HG02588 (cell line): ENCODE data around the gene CCDC102A.
A peak's percentile ranks its signal among the peaks of the same experiment; 100 is the strongest.
"Not testable (repeated sequence)": the region's sequence is repeated elsewhere in the genome, so short reads cannot be mapped to it uniquely, and the experiment has no call there.

Experiments used
- ATAC-seq: cut with Tn5 transposase; IDR thresholded peaks from one replicate; pipeline ENCODE4 v1.9.1; 2021; ENCODE audit warnings: mild to moderate bottlenecking, moderate library complexity; ENCODE audit not compliant: unreplicated experiment

The CCDC102A gene

DNA sequence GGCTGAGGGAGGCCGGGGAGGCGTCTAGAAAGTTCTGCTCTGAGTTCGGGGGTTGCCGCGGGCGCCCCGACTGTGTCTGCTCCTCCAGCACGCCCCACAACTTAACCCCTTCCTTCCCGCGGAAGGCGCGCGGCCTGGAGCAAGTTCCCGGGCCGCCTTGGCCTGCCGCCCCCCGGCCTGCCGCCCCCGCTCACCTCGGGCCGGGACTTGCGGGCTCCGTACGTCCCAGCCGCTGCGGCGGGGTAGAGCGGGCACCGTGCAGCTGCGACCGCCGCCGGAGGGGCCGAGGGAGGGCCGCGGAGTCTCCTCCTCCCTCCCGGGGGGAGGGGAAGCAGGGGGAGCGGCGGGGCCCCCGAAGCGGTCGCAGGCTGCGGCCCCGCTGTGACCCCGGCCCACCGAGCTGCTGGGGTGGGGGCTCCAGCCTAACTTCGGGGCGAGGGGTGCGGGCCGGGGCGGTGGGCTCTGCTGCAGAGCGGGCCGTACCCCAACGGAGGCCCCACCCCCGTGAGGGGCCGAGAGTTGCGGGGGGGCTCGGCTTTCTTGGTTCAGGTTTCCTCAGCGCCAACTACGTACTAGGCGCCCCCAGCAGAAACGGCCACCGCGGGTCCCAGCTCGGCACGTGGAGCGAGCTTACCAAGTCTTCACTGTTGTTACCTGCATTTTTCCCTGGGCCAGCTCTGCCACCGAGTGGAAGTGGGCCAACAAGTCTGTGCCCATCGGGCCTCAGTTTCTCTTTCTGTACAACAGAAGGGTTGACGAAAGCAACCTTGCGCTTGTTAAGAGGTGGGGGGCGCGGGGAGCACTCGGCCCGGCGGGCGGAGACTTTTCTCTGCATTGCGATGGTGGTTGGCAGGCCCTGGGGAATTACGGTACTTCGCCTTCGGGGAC, at the start of gene CCDC102A:
Gene CCDC102A (minus strand): TSS at position 266 of the 888 bp plus-strand sequence. CDS start 7,394 bp downstream, outside the sequence.
- ATAC-seq = peak; percentile 22

DNA sequence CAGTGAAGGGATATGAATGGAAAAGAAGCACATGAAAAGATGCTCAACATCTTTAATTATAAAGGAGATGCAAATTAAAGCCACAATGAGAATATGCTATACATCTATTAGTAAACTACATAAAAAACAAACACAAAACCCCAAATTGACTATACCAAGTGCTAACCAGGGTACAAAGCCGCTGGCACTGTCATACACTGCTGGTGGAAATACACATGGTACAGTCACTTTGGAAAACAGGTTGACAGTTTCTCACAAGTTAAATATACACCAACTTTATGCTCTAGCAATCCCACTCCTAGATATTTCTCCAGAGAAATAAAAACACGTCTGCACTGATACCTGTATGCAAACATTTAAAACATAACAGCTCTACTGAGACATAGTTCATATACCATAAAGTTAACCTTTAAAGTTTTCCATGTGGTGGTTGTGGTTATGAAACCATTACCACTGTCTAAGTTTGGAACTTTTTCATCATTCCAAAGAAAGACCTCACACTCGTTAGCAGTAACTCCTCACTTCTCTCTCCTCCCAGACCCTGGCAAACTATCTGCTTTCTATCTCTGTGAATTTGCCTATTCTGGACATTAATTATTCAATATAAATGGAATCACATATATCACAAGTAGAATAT, 48.8 kb upstream of the CCDC102A start:
- ATAC-seq = no peak

DNA sequence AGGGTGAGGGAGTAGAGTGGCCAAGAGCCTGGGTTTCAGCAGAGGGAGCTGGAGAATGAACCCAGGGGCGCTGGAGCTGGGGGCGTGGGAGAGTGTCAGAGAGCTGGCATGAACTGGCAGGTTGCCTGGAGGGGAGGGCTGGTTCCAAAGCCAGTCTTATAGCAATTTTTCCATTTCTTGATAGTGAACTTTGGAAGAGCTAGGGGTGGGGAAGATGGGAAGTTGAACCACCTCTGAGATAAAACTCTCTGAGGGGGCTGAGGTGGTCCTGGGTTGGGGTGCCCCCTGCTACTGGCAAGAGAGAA, 42.9 kb upstream of the CCDC102A start:
- no peak for ATAC-seq

DNA sequence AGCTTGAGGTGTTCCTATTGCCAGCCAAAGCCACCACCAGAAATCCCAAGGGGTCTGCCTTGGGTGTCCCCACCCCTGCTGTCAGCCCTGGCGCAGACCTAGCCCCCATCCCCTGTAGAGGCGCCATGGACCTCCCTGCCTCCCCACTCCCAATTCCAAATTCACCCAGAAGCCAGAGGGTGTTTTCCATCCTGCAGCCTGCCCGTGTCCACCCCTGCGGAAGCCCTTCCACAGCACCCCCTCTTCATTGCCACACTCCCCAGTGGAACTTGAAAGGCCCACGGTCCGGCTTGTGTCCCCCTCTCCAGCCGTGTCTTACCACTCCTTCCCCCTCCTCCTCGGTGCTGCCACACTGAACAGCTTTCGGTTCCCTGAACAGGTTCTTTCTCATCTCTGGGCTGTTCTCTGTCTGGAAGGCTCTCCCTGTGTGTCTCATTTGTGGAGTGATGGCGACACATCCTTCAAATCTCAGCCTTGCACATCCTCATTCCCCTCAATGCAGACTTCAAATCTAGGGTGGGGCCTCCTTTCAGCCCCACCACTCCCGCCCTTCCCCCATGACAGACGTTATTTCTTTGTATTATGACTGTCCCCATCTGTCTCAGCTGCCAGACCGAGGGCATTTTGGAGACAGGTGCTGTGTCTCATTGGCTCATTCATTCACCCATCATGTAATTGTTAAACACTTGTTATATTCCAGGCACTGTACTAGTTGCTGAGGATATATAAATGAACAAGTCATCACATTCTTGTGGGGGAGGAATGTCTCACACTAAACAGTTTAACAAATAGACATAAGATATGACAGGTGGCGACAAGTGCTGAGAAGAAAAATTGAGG, 42.4 kb upstream of the CCDC102A start:
- ATAC-seq = no peak

DNA sequence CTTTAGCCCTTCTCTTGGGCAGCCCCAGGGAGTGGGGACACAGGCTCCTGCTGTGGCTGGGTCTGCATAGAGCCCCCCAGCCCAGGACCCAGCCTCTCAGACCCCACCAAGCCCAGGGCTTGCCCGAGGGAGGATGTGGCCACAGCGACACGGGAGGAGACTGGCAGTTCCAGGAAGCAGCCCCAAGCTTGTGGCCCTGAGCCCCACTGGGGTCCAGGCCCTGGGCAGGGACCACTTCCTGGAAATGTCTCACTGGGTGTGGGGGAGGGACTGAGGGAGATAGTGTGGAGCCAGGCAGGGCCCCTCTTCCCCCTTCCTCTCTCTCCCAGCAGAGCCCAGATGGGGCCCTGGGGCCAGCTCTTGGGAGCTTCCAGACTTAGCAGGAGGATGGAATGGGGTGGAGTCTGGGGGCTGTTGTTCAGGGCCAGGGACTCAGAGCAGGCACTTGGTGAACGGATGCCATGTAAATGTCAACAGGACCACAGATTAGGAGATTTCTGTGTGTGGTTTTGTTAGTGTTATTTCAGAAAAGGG, 41.4 kb upstream of the CCDC102A start:
- ATAC-seq = no peak

DNA sequence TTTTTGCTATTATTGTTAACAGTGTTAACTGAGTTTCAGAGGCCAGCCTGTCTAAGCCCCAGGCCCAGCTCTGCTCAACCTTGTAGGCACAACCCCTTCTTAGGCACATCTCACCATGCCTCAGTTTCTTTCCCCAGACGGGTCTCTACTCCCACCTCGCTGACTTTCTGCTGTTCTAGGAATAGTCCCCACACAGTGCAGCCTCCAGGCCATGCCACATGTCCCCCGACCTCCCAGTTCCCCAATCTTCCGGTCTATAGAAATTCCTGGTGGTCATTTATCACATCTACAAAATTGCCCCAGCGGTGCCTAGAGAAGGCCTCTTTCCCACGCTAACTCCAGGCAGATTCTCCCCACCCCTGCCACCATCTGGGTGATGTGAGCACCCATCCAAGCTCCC, 40.8 kb upstream of the CCDC102A start:
- no peak for ATAC-seq

DNA sequence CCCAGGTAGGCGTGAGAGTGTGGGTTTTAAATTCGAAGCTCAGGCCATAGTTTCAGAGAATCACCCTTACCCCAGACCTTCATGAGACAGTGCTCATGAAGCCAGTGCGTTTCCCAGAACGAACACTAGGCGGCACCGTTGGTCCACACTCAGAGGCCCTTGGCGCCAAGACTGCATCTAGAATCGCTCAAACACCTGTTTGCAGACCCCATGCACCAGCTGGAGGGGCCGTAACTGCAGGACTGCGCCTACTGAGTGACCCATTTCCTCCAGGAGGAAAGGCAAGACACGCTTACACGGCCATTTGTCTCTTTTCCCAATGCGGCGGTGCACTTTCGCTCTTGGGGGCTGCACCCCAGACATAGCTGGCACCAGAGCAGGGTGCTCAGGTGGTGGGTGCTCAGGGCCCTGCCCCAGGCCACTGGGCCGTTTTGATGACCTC, 40.1 kb upstream of the CCDC102A start:
- ATAC-seq = peak; percentile 61

DNA sequence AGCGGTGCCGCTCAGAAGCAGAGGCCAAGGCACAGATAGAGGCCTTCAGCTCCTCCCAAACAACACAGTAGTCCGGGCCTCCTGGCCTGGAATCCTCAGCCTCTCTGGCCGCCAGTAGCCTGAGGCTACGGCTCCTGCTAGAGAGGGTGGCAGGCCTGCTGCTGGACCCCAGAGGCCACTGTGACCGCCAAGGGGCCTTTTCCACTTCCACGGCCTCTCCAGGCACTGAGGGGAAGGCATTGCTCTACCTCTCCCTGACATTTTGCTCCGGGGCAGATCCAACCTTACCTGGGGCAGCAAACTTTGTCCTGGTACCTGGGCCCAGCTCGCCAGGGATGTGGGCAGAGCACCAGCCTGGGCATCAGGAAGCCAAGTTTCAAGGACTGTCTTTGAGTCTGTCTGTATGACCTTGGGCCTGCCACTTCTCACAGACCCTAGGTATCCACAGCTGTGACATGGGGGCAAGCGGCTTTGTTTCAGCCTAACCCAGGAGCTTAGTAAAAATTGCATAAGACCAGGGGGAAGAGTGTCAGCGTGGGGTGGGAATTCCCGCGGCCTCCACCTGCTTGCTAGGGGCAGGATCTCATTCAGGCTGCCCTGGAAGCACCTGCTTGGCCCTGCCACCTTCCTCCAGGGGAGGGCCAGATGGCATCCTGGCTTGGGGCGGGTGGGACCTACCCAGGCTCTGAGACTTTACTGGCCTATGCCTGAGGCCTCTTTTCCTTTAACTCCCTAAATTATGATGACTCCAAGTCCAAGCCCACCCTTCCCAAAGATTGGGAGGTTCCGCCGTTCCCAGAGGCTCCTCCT, 39.3 kb upstream of the CCDC102A start:
- ATAC-seq = no peak

DNA sequence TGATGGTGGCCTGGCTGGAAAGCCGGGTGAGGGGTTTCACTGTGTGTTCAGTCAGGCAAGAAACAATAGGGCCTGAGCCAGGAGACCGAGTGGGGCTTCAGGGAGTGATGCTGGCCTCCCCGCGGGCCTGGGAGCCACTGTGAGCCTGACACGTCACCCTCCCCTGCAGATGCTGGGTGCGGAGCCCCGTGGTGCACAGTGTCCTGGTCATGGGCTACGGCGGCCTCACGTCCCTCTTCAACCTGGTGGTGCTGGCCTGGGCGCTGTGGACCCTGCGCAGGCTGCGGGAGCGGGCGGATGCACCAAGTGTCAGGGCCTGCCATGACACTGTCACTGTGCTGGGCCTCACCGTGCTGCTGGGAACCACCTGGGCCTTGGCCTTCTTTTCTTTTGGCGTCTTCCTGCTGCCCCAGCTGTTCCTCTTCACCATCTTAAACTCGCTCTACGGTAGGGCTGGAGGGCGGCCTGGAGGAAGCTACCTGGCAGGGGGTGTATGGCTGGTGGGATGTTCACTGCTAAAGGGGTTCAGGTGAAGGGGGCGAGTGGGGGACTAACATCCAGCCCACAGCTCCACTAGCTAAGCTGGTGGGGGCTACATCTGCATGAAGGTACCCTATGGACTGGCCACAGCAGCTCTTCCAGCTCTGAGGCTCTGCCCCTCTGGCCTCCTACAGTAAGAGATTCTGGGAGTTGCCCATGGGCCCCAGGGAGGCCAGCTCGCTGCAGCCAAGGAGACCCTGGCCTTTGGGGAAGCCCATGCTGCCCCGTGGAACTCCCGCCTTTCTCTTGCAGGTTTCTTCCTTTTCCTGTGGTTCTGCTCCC, 38.5 kb upstream of the CCDC102A start:
- ATAC-seq = no peak

DNA sequence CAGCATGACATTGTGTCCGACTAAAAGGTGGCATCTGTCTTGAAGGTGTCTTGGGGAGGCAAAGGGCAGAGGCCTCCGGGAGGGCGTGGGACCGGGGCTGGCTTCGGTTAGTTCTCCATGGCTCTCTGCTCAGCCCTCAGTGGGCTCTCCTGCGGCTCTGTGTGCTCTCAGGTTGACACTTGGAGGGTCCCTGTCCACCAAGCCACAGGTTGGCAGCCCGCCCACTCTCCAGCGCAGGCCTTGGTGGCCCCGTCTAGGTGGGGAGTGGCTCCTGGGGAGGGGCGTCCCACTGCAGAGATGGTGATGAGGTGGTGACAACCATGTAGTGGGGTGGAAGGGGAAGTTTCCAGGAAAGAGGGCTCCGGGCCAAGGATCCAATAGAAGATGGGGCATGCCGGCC, 37.7 kb upstream of the CCDC102A start:
- ATAC-seq = no peak

DNA sequence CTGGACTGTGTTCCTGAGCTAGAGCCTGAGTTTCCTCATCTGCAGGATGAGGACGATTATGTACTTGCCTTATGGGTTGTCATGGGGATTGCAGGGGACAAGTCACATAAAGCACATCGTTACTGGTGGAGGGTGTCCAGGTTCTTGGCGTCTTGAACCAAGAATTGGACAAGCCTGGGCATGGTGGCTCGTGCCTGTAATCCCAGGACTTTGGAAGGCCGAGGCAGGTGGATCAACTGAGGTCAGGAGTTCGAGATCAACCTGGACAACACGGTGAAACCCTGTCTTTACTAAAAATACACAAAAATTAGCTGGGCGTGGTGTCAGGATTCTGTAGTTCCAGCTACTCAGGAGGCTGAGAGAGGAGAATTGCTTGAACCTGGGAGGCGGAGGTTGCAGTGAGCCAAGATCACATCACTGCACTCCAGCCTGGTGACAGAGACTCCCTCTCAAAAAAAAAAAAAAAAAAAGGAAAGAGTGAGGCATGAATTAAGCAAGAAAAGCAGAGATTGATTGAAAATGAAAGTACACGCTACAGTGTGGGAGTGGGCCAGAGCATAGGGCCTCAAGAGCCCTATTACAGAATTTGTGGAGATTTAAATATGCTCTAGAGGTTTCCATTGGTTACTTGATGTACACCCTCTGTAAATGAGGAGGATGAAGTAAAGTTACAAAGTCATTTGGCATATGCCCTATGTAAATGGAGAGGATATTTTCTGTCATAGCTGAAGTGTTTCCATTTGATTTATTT, 36.8 kb upstream of the CCDC102A start:
- no peak for ATAC-seq

DNA sequence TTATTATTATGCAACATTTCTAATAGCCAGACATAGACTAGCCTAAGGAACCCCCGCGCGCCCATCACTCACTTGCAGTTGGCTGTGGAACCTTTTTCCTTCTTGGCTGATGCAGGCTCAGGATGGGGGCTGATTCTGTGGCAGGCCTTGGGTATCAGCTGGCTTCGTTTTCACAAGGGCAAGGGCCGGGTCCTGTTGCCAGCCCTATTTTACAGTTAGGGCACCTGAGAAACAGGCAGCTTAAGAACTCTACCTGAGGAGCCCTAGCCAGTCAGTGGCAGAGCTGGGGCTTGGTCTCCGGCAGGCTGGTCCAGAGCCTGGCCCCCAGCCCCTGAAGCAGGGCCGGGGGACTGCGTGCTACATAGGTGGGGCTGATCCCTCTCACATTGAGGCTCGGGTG, 34.7 kb upstream of the CCDC102A start:
- no peak for ATAC-seq

DNA sequence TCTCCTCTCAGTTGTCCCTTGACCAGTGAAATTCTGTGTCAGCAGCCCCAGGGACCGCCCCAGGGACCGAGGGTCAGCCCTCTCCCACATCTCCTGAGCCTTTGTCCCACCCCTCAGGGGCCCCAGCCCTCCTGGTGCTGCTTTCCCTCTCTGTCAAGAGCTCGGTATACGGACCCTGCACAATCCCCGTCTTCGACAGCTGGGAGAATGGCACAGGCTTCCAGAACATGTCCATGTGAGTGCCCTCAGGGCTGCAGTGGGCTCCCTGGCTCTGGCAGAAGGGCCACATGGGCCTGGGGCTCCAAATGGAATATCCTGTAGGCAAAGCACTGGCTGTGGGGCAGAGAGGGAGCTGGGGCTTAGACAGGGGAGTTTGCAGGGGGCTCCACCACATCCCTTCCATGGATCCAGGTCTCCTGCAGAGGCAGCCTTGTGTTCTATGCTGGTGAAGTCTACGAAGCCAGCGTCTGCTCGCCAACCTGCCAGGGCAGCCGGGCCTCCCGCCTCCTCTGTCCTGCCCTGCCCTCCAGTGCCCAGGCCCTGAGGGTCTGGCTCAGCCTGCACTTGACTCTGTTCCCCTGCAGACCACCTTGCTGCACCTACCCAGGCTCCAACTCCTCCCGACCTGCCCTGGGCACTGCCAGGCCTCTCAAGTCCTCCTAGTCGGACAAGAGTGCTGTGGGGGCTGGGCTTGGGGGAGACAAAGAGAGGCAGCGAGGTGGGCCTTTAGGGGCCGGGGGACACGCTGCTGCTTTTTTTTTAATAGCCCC, 34.1 kb upstream of the CCDC102A start:
- no peak for ATAC-seq

DNA sequence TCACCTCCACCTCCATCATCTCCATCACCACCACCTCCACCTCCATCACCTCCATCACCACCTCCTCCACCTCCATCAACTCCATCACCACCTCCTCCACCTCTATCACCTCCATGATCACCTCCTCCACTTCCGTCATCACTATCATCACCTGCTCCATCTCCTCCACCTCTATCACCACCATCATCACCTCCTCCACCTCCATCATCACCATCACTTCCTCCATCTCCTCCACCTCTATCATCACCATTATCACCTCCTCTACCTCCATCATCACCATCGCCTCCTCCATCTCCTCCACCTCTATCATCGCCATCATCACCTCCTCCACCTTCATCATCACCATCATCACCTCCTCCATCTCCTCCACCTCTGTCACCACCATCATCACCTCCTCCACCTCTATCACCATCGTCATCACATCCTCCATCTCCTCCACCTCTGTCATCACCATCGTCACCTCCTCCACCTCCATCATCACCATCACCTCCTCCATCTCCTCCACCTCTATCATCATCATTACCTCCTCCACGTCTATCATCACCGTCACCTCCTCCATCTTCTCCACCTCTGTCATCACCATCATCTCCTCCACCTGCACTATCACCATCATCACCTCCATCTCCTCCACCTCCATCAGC, 33.1 kb upstream of the CCDC102A start:
- no peak for ATAC-seq

DNA sequence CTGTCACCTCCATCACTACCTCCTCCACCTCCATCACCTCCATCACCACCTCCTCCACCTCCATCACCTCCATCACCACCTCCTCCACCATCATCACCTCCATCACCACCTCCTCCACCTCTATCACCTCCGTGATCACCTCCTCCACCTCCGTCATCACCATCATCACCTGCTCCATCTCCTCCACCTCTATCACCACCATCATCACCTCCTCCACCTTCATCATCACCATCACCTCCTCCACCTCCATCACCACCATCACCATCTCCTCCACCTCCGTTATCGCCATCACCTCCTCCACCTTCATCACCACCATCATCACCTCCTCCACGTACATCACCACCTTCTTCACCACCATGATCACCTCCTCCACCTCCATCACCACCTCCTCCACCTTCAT, 32.4 kb upstream of the CCDC102A start:
- ATAC-seq = not testable (repeated sequence)

DNA sequence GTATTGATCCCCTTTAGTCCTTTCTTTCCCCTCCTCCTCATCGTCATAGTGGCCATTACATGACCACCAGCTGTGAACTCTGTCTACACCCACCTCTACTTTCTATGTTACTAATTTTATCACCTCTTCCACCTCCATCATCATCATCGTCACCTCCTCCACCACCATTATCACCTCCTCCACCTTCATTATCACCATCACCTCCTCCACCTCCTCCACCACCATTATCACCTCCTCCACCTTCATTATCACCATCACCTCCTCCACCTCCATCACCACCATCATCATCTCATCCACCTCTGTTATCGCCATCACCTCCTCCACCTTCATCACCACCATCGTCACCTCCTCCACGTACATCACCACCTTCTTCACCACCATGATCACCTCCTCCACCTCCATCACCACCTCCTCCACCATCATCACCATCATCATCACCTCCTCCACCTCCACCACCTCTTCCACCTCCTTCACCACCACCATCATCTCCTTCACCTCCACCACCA, 31.9 kb upstream of the CCDC102A start:
- no peak for ATAC-seq

DNA sequence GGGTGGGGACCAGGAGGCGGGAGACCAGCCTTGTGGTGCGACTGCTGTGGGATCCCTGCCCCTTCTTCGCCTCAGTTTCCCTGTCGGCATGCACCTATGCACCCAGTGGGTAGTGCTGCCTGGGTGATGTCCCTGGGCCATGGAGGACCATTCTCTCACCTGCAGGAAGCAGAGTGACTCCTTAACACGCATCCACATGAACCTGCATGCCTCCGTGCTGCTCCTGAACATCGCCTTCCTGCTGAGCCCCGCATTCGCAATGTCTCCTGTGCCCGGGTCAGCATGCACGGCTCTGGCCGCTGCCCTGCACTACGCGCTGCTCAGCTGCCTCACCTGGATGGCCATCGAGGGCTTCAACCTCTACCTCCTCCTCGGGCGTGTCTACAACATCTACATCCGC, 31.3 kb upstream of the CCDC102A start:
- no peak for ATAC-seq
